Kidney glomerular epithelial cell (primary cell): Measurements from ENCODE around the gene C7orf33.
"Not testable (repeated sequence)": the region's sequence is repeated elsewhere in the genome, so short reads cannot be mapped to it uniquely, and the experiment has no call there.

Experiments used
- DNase-seq: peaks from one replicate; lab custom pipeline; 2025; lab: John Stamatoyannopoulos, UW

Gene C7orf33, protein sequence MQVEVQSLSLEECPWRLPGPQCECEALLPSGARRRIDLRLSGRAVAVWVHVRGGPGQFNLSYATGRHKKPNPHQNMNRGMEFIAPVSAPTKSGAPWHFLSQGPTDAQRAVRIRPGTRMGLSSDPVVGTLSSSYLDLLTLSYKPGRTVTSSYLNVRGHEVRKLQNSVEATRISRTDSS

DNA sequence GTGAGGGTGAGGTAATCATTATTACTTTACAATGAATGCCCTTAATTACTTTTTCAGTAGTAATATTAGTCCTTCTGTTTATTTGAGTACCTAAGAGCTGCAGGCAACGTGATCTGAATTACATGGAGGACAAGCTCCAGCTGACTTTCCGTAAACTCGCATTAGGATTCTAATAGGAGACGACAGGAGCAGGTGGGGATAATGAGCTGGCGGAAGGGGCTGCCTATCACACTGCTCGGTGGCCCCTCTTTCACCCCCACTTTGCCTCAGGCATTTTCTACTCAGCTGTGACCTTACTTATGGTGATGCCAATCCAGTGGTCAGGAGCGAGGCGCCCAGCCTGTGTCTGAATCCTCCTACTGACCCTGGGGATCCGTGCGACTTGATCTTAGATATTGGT is at the start of gene C7orf33:
TSS of gene C7orf33 (plus strand) at position 296 of the 400 bp plus-strand sequence. CDS start 160 bp downstream, outside the sequence.
- no peak for DNase-seq

DNA sequence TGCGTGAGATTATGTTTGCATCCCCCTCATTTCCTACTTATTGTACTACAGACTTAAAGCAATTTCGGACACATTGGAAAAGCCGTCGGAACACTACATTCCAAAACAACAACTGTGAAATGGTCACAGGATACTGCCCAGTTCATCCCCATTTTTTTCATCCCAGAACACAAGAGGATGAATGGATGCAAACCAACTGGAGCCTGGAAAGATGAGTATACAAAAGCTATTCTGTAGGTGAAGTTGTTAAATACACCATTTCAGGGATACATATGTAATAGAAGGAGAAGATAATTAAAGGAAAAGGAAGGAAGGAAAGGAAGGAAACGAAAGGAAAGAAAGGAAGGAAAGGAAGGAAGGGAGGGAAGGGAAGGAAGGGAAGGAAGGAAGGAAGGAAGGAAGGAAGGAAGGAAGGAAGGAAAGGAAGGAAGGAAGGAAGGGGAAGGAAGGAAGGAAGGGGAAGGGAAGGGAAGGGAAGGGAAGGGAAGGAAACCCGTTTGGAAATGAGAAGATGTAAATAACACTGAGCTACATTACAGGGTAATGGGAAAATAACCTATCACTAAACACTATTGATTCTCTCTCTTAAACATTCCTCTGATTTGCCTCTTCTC is 48.6 kb upstream of the C7orf33 start:
- DNase-seq: no peak

DNA sequence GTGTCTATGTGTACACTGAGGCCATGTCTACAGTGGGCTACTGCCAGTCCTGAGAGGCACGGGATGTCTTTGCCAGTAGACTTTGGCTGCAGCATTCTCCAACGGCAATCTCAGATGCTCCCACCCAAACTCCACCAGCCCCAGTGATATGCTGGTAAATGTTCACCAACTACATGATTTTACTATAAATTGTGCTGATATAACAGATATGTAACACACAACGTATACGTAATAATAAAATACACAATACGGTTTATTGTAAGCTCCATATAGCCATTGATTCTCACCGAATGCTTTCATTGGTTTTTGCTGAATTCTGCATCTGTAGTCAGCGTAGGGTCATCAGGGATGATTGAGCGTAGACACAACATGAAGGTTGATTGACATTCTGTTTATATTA is 47.3 kb upstream of the C7orf33 start:
- DNase-seq: no peak

DNA sequence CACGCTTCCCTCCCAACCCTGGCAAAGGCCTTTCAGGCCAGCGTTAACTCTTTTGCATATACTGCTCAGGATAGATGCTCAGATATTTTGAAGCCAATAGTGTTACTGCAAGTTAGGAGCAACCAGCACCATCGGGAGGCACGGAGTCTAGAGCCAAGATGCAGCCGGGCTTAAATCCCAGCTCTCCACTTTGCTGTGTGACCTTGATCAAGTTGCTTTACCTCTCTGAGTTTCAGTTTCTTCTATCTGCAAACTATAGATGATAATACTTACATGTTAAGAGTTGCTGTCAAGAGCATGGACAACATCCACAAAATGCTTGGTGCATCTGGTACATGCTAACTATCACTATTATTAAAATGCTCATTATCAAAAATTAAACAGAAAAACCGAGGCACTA is 45.4 kb upstream of the C7orf33 start:
- DNase-seq: no peak

DNA sequence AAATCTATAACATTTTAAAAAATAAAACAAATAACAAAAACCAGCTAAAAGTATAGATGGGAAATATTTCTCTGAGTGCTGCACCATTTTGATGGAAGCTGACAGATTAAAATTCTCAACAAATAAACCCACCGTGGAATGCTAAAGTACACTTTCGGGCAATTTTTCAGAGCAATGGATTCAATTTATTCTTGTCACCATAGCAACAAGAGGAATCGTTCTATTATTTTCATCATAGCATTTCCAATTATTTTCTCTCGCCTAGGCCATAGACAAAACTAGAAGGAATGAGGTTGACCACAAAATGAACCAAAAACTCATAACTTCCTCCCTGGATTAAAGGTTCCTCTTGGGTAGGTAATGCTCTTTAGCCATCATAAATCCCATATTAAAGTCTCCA is 44.6 kb upstream of the C7orf33 start:
- DNase-seq: no peak

DNA sequence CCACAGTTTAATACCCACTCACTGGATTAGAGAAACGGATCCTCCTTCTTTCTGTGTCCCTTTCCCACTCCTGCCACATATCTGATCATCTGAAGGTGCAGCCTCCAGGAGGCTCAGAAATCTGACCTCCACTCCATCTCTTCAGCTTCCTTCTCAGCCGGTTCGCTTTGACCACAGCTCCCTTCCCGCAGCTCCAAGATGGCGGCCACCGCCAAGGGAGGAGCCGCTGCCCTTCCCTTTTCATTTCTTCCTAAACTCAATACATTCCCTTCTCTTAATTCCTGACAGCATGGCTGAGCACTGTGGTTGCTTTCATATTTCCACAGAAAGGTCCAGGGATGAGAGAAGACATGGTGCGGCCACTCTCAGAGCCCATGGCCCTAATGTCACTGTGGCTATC is 43.7 kb upstream of the C7orf33 start:
- DNase-seq: no peak

DNA sequence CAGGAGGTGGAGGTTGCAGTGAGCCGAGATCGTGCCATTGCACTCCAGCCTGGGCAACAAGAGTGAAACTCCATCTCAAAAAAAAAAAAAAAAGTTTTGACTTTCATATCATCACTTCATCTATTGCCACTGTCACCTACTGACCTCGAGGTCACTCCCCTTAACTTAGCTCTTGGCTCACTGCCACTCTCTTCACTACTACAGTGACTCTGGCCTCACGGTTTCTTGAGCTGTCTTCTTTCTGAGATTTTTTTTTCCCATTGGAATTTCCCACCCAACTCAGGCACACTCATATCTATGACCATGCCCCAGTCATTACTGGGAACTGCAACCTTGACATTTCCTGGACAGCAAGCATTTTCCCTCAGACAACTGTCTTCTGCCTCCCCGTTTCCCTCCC is 42.6 kb upstream of the C7orf33 start:
- no peak for DNase-seq

DNA sequence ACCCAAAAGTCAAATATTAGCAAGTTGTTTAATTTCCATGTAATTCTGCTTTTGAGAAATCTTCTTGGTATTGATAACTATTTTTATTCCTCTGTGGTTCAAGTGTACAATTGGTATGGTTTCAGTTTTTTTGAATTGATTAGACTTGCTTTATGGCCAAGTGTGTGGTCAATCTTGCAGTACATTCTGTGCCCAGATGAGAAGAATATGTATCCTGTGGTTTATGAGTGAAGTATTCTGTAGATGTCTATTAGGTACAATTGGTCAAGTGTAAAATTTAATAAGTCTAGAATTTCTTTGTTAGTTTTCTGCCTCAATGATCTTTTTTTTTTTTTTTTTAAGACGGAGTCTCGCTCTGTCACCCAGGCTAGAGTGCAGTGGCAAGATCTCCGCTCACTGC is 36.6 kb upstream of the C7orf33 start:
- DNase-seq: no peak

DNA sequence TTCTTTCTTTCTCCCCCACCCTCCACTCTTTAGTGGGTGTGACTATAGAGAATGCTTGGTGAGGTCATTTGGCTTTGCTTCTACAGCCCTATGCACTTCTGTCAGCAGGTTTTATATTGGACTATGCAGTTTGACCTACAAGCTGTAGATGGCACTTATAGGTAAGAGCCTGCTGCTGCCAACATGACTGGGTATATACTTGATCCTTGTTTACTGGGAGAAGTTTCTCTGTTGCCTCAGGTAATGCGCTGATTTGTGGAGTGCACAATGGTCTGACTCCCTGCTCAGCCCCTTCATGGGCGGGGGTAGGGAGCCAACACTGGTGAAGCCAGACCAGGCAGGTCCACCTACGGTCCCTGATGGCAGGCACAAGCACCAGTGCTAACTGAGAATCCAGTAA is 33.7 kb upstream of the C7orf33 start:
- DNase-seq: no peak

DNA sequence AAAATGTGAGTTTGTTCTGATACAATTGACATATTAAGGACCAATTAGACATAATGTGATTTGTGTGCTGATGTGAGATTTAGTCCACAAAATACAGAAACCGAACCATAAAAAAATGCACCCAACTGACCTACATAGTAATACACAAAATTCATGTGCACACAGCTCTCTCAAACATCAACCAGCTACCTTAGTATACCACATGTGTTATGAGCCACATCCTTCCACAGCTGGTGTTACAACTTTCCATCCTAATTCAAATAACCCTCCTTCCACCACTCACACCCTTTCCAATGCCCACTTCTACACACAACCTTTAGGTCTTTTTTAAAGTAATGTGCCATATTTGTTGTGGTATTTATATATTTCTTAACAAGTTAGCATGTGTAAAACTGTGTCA is 31.7 kb upstream of the C7orf33 start:
- no peak for DNase-seq

DNA sequence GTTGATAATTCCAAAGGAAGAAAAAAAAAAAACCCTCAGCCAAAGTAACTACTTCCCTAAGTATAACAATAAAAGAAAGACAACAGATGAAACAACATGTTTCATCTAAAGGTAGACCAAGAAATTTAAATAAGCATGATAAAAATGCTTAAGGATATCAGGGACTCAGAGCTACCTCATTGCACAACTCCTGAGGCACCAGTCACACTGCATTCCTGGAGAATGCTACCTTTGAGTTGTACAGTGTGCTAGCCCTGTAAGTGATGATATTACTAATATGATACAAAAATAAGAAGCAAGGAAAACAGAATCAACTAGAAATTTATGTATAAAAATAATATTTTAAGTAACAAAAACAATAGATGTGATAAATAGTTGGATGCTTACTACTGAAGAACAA is 29.5 kb upstream of the C7orf33 start:
- no peak for DNase-seq

DNA sequence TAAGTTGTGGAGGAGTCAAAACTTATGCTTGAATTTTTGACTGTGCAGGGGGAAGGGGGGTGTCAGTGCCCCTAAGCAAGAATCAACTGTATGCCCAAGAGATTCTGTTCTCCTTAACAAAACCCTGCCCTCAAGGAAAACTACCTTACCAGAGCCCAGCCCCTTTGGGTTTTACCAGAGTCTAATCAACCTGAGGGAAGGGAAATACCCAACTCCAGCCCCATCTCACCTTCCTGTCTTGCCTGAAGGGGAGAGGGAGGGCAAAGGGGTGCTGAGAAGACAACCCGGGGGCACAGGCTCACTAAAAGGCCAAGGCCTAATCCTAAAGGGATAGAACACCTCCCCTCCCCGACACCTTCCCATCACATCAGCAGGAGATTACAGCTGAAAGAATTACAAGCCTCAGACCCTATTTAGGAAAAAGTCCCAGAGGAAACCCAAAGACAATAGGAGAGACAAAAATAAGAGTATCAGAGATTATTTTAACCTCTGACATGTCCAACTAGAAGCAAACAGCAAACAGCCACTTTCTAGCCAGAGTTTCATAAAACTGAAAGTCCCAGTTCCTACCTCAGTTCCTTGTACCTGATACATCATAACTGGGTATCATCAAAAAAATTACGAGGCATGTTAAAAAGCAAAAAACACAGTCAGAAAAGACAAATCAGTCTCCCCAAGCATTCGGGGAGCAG is 26.8 kb upstream of the C7orf33 start:
- no peak for DNase-seq

DNA sequence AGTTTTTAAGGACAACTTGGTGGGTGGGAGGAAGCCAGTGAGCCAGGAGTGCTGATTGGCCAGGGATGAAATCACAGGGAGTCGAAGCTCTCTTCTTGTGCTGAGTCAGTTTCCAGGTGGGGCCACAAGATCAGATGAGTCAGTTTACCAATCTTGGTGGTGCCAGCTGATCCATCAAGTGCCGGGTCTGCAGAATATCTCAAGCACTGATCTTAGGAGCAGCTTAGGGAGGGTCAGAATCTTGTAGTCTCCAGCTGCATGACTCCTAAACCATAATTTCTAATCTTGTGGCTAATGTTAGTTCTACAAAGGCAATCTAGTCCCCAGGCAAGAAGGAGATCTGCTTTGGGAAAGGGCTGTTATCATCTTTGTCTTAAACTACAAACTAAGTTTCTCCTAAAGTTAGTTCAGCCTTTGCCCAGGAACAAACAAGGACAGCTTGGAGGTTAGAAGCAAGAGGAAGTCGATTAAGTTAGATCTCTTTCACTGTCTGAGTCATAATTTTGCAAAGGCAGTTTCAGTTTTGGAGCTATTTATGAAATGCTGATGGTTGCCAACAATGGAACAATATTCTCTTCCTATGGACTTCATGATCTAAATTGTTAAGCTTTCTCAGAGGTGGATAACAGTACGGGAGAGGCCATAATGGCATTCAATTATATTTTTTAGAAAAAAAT is 26.2 kb upstream of the C7orf33 start:
- not testable (repeated sequence) for DNase-seq

DNA sequence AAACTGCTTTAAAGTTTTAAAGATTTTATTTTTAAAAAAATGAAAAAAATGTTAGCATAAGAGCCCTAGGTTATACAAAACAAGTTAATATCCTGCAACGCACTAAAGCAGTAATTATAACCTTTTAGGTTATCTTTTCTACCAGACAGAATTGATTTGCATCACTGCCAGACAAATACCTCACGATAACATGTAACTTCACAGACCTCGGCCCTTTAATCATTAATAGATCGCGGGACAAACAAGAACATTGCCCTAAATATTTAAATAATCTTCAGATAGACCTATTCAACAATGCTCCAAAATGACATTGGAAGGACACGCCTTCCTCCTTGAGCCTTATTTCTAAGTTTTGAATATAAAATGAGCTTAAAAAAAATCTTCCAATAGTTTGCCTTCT is 23.8 kb upstream of the C7orf33 start:
- no peak for DNase-seq

DNA sequence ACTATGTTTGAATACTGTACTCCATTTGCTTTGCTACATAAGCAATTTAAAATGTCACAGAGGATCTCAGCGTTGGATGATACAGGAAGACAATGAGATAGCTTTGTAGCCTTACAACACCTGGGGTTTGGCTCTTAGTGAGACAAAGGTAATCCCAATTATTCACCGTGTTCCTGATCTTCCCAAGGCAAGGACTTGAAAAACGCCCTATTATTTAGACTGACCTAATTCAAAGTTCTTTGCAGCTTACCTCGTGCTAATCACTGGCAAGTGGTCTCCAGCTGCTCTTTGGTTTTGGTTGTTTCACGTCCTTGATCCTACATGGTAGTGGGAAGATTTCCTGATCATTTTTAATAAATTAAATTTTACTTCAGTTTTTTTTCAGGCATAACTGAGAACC is 23.0 kb upstream of the C7orf33 start:
- DNase-seq: no peak

DNA sequence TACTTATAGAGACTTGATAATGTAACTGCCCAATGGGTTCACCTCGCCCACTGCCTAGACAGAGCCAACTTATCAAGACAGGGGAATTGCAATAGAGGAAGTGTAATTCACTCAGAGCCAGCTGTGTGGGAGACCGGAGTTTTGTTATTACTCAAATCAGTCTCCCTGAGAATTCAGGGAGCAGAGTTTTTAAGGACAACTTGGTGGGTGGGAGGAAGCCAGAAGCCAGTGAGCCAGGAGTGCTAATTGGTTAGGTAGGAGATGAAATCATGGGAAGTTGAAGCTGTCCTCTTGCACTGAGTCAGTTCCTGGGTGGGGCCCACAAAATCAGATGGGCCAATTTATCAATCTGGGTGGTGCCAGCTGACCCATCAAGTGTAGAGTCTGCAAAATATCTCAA is 20.1 kb upstream of the C7orf33 start:
- DNase-seq: no peak

DNA sequence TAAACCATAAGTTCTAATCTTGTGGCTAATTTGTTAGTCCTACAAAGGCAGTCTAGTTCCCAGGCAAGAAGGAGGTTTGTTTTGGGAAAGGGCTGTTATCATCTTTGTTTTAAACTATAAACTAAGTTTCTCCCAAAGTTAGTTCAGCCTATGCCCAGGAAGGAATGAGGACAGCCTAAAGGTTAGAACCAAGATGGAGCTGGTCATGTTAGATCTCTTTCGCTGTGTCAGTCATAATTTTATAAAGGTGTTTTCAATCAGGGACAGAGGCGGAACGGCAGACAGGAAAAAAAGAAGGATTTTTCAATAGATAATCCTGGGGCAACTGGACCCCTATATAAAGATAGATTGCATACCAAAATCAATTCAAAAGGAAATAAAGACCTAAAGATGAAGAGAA is 19.6 kb upstream of the C7orf33 start:
- not testable (repeated sequence) for DNase-seq

DNA sequence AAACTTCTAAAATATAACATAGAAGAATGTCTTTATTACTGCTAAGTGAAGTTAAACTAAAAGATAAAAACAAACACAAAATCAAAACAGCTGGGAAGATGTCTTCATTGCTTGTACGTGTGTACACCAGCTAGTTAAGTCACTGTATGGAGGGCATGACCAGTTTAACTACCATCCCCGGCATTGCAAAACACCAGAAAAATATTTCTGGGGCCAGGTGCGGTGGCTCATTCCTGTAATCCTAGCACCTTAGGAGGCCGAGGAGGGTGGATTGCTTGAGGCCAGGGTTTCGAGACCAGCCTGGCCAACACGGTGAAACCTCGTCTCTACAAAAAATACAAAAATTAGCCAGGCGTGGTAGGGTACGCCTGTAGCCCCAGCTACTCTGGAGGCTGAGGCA is 19.2 kb upstream of the C7orf33 start:
- no peak for DNase-seq

DNA sequence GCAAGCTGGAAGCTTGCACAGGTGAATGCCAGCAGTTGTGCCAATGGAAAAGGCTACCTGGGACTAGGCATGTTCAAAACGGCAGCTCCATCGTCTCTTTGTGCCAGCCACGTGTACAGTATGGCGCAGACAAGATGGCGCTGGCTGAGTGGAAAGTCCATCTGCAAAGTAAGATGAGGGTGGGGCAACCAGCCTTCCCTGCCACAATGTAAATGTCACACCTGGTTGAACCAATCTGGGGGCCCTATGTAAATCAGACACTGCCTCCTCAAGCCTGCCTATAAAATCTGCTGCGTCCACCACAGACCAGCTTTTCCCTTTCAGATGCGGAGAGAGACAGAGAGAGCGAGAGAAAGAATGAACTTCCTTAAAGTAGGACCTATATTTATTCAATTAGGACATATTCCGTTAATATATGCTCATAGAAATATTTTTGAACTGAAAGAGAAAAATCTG is 18.5 kb upstream of the C7orf33 start:
- no peak for DNase-seq

DNA sequence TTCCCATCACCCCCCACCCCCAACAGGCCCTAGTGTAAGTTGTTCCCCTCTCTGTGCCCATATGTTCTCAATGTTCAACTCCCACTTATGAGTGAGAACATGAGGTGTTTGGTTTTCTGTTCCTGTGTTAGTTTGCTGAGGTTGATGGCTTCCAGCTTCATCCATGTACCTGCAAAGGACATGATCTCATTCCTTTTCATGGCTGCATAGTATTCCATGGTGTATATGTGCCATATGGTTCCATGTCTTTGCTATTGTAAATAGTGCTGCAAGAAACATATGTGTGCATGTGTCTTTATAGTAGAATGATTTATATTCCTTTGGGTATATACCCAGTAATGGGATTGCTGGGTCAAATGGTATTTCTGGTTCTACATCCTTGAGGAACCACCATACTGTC is 17.0 kb upstream of the C7orf33 start:
- DNase-seq: not testable (repeated sequence)

DNA sequence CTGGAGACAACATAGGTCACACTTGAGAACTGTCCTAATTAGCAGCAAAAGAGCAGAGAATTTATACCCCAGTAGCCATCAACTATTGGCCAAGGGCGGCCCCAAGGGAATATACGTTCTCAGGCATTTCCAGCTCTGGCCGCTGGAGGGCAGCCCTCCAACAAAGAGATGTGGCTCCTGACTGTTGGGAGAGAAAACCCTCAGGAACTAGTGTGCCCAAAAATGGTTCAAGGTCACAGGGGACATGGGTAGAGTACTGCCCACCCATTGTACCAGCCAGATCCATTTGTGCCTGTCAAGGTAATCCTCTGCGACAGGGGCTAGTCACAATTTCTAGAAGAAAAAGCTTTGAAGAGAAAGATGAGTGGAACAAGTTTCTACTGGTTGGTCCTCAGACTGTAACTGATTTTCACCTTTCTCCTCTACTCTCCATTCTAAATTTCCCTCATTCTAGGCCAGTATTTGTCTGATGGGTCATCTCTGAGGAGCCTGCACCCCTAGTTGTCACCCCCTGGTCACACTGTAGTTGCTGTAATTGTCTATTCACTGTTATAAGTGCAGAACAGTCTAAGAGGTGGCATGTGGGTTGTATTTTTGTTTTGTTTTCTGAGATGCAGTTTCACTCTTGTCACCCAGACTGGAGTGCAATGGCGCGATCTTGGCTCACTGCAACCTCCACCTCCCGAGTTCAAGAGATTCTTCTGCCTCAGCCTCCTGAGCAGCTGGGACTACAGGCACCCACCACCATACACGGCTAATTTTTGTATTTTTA is 14.7 kb upstream of the C7orf33 start:
- peak; percentile 32 for DNase-seq

DNA sequence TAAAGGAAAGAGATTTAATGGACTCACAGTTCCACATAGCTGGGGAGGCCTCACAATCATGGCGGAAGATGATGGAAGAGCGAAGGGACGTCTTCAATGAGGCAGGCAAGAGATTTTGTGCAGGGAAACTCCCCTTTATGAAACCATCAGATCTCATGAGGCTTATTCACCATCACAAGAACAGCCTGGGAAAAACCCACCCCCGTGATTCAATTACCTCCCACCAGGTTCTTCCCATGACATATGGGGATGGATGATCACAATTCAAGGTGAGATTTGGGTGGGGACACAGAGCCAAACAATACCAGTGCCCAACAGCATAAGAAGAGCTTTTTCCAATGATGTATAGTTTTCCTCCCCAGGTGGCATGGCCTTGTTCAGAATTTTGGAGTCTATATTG is 11.2 kb upstream of the C7orf33 start:
- no peak for DNase-seq
